8988T (cell line): Measurements from ENCODE around the gene MTURN.

Source experiments
- DNase-seq: peaks from one replicate; pipeline ENCODE4 v3.0.0; 2011

Gene MTURN

DNA sequence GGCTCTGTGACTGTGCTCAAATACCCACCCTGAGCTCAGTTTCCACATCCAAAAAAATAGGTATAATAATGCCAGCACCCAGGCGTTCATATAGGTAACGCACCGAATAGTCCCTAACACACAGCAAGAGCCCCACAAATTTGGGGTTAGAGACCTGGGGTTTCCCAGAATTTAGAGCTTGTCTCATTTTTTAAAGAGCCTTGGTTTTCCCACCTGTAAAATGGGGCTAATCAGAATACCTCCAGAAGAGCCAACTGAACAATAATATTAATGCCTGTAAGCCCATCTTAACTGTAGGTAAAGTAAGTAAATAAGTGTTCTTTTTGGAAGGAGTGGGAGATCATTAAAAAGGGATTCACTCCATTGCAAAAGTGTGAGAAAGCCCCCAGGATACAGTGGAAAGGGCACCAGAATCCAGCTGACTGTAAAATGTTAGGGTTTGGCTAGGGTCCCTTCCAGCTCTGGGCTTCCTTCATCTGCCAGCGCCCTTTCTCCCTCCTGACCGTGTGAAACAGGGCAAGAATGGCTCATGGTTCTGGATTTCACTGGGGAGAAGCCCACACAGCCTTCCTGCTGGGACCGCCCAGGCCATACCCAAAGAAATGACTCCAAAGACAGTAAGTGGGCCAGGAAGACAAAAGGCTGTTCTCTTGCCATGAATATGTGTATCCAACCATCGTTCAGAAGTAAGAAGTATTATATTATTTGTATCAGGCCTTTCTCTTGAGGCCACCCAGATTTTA is 2.1 kb downstream of the MTURN start:
- DNase-seq = no peak

- DNase-seq = no peak
Measured at GRCh38 chr7:30139836-30140384, 5.1 kb downstream of the MTURN start.

DNA sequence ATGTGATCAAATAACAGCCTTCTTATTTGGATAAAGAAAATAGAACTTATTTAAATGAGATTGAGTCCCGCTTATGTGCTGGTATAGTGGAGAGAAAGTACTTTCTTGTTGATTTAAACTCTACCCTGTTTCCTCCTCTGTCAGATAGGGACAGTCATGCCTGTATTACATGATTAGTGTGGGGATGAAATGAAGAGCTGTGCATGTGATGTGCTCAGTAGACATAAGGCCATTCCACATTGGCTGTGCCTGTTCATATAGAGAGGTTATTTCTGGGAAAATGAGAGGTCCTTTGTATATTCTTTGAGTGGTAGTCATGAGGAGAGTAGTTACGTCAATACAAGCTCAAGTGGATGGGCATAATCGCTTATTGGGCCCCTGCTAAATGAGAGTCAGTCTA is 5.7 kb downstream of the MTURN start:
- DNase-seq = no peak

DNA sequence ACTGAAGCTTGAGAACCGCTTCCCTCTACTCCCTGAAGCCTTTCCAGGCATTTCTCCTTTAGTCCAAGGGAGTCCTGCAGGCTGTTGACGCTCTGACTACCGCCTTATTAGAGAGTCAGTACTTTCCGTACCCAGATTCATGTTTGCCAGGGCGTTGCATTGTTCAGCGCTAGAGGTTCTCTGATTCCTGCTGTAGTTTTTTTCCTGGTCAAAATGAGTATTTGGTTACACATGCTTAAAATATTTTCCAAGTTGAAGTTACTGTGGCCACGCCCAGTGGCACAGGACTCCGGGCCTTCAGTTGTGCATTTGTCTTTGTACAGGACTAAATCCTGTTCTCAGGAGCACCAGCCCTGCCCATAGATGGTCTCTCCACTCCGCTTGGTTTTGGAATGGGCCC is 7.9 kb downstream of the MTURN start:
- DNase-seq = peak; percentile 28

DNA sequence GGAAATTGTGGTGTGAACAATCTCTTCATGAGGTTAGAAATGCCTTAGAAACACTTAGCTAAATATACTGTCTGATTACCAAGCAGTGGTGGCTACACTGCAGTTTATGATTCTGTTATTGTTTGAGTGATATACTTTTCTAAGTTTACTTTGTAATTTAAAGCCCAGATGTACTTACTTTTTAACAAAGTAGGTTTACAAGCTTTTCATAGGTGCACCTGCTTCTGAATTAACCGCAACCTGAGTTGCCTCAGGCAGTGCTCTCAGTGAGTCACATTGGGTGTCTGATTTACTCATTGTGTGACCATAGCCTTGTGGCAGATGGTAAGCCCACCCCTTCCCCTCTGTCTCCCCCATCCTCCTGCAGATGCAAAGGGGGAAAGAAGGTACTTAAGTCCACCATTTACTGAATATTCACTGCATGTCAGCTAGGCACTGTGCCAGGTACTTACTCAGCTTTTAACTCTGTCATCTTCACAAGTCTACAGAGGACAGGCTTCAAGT is 9.0 kb downstream of the MTURN start:
- no peak for DNase-seq

DNA sequence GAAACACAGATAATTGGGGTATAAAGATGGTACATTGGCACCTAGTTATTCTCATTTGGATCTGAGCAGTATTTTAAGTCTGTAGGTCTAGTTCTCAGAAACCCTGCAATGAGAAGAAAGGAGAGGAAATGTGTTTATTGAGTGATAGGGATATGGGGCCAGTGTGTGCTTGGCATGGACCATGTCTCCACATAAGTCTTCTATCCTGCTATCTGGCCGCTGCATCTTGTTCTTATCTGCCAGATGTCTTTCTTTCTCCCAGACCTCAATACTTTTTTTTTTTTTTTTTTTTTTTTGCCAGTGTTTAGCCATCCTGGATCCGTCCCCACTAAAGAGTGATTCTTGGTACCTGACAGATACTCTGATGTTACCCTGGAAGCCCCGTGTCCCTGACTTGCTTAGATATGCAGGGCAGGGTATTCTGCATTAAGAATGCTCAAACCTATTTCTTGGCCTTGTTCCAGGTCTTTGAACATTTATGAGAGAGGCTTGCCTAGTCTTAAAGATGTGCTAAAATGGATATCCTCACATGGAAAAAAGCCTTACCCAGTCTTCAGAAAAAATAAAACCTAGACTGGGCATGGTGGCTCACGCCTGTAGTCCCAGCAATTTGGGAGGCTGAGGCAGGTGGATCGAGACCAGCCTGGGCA is 10.0 kb downstream of the MTURN start:
- DNase-seq = no peak

DNA sequence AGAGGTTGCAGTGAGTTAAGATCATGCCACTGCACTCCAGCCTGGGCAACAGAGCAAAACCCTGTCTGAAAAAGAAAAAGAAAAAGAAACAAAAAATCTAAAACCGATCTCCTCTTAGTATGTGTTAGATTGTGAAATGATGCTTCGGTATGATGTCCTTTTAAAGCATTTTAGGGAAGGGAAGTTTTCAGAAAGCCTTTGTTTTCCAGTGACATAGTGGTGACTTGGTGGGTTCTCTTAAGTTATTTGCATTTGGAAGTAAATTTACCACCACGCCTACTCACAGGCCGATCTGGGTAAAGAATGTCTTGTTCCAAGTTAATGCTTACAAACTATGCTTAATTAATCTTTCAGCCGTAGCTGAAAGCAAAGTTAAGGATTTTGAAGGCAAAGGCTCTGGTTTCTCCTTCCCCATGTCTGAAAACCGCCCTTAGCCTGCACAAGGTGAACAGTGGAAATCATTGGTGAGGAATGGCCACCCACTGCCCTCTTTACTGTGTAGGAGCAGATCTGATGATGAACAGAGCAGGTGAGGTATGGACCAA is 10.7 kb downstream of the MTURN start:
- no peak for DNase-seq

GRCh38 chr7:30146127-30146612 is 11.4 kb downstream of the MTURN start:
- DNase-seq = no peak

DNA sequence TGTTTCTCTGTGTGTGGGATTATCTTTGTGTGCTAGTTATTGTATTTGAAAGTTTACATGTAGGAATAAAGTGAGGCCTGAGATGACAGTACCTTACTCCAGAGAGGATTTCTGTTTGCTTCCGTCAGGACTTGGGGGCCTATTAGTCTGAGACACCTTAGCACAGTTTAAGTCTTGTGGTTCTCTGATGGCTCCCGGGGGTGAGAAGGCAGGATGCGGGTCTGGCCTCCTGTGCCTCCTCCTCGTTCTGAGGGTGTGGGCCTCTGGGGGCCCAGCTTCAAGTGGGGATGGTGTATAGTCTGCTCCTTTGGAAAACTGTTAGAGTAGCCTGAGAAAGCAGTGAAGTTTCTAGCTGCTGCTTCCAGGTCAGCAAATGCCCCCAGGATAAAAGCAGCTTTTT is 12.4 kb downstream of the MTURN start:
- DNase-seq = no peak

DNA sequence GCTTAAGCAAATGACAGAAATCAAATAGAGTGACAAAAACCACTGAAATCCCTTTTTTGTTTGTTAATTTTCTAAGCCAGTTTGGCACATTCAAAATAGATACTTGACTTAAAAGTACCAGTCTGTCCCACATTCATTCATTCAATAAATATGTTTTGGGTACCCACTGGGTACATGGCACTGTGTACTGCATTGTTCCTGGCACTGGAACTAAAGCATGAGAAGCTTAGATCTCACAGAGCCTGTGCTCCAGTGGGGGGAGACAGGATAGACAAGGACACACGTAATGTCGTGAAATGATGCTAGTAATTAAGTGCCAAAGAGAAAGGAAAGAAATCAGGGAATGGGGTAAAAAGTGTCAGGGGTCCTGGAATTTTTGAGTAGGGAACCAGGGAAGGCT is 13.0 kb downstream of the MTURN start:
- DNase-seq = no peak

DNA sequence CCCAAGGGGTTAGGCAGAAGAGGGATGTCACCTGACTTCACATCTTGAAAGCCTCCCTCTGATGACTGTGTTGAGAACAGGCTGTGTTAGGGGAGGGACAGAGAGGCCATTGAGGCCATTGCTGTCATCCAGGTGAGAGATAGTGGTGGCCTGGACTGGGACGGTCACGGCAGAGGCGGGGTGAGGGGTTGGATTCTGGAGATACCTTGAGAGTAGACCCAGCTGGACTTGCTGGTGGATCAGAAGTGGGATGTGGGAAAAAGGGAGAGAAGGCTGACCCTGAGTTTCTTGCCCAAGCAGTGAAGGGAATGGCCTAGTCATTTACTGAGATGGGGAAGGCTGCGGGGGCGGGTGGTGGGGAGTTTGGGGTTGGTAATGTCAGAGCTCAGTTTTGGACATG is 13.6 kb downstream of the MTURN start:
- no peak for DNase-seq

DNA sequence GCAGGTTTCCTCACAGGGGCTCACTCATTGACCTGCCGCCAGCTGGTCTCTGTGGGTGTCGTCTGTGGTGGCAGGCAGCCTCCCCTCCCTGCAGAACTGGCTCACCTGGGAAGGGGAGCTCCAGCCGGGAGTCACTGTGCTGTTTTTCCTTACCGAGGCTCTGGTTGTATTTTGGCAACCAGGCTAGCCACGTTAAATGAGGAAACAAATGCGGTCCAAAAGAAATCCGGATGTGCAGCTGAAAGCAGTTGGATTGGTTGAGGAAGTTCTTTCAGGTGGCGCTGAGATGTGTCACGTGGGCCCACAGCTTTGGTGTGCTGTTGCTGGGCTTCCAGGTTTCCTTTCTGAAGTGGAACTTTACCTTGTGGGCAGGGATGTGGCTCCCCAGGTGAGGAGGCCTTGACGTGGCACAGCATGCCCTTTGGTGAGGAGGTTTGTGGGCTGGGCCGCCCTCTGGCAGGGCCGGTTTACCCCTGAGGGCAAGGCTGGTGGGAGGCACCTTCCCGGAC is 14.2 kb downstream of the MTURN start:
- DNase-seq = no peak

GRCh38 chr7:30149640-30150272 is 15.0 kb downstream of the MTURN start:
- no peak for DNase-seq

DNA sequence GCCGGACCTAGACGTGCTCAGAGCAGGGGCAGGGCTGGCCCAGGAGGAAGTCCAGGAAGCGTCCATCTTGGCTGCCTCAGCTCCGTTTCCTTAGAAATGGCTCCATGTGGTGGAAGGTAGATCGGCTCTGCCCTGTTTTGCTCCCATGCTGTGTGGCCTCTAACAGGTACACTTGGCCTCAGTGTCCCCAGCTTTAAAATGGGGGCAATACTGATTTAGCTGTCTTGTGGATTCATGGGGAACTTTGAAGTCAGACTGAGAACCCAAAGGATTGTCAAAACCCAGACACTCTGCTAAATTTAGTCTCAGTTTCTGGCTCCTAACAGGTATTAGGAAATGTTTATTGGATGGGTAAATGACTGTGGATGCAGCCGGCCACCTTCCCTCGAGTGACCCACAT is 15.9 kb downstream of the MTURN start:
- no peak for DNase-seq

GRCh38 chr7:30154111-30154587 is 19.4 kb downstream of the MTURN start:
- DNase-seq = no peak

GRCh38 chr7:30155481-30155880 is 20.7 kb downstream of the MTURN start:
- DNase-seq = no peak

GRCh38 chr7:30157204-30157603 is 22.4 kb downstream of the MTURN start:
- DNase-seq = no peak

DNA sequence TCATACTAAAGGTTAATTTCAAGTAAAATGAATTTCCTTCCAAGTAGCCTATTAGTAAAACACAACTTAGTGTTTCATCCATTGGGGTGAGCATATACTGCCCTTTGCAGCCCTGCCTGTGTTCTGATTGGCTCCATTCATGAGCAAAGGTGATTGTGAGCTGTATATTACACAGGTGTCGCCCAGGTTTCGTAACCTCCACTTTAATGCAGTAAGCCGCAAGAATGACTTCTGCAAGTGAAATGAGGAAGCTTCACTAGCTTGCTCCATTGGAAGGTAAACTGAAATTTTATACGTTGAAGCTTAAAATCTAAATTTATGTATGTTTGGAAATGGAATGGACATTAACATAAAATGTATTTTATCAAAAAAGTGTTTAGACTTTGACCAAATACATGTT is 24.4 kb downstream of the MTURN start:
- no peak for DNase-seq

GRCh38 chr7:30159698-30160143 is 24.9 kb downstream of the MTURN start:
- no peak for DNase-seq

GRCh38 chr7:30160329-30160728 is 25.5 kb downstream of the MTURN start:
- no peak for DNase-seq

- no peak for DNase-seq
Measured at GRCh38 chr7:30162133-30162532, 27.3 kb downstream of the MTURN start.

DNA sequence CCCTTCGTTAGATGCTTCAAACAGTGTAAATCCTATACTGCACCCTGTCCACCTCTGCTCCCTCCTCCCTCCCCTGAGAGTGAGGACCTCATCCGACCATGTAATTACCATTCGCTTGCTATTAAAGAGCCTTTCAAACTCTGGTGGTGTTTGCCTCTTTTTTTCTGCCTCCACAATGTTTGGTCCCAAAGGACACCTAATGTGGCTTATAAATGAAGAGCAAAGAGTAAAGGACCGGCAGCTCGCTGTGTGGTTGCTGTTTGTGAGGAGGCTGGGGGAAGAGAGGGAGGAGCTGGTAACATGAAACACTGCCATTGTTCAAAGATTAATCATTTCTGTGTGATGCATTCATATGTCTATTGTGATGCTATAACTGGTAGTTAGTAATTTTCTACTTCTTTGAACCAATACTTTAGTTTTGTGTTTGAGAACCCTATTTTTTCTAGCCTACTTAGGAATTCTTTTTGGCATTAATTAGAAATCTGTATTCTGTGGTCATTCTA is 27.9 kb downstream of the MTURN start:
- DNase-seq = no peak
